Measurements from ENCODE around the gene SH3RF3.
"Not testable (repeated sequence)": the region's sequence is repeated elsewhere in the genome, so short reads cannot be mapped to it uniquely, and the experiment has no call there.

The SH3RF3 gene

DNA sequence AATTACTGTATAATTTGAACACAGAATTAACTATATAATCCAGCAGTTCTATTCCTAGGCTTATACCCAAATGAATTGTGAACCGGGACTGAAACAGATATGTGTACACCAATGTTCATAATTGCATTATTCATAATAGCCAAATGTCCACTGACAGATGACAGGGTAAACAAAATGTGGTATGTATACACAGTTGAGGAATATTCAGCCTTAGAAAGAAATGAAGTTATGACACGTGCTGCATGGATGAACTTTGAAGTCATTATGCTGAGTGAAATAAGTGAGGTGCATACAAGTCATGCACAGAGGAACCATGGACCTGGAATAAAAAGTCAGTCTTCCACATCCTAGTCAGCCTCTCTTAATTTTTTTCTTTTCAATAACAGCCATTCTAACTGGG, 91.9 kb downstream of the SH3RF3 start:
- no peak for DNase-seq

DNA sequence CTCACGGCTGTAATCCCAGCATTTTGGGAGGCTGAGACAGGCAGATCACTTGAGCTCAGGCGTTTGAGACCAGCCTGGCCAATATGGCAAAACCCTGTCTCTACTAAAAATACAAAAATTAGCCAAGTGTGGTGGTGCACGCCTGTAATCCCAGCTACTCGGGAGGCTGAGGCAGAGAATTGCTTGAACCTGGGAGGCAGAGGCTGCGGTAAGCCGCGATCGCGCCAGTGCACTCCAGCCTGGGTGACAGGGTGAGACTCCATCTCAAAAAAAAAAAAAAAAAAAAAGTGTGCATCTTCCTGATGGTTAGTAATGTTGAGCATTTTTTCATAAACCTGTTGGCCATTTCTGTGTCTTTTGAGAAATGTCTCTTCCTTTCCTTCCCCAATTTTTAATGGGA, 92.3 kb downstream of the SH3RF3 start:
- DNase-seq: not testable (repeated sequence)

DNA sequence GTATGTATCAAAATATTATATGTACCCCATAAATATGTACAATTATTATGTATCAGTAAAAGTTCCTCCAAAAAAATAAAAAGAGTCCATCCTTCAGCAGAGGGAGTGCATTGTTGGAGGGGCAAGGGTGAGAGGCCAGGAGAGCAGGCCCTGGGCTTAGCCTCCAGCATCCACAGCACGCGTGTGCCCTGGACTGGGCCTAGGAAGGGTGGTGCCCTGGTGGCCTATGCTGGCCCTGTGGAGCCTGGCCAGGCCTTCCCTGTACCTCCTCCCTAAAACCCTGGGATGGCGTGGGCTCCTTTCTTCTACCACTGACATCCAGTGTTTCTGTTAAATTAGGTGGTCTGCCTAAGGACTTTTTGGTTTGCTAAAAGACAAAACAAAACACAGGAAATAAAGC, 93.4 kb downstream of the SH3RF3 start:
- no peak for DNase-seq

DNA sequence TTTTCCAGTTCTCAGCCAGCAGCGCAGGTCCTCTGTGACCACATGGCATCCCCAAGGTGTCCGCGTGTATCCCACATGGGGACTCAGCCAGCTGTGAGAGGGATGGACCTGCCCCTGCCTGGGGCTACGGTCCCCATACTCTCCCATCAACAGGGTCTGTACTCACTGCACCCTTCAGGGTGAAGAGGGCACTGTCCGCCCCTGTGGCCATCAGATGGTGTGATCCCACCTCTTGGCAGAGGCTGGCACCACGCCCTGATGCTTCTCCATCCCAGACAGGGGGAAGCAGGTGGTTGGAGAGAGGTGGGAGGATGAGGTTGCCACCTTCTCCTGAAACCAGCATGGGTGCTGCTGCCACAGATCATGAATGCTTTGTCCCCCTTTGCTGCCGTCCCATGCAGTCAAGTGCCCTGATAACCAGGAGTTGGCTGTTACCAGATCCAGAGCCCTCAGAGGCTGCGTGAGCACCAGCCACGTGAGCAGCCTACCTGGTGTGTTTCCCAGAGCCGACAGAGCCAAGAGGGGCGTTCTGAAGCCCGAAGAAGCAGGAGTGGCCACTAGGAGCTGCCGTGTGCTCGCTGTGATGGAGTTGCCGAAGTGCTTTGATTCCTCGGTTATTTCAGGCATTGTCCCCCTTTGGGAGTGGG, 93.9 kb downstream of the SH3RF3 start:
- DNase-seq: no peak

DNA sequence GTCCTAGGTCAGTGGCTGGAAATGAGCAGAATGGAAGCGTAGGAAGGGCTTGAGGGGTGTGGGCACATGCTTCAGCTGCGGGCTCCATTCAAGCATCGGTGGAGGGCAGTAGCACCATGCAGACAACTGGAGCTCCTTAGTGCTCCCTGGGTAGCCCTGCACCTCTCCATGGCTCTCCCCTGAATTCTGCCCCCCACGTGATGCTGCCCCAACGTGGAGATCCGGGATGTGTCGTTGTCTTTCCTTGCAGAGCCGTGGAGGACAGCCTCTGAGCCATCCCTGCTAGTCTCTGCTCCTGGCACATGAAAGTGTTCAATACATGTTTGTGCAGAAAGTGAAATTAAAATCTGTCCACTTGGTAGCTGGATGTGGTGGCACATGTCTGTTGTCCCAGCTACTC, 94.5 kb downstream of the SH3RF3 start:
- no peak for DNase-seq

DNA sequence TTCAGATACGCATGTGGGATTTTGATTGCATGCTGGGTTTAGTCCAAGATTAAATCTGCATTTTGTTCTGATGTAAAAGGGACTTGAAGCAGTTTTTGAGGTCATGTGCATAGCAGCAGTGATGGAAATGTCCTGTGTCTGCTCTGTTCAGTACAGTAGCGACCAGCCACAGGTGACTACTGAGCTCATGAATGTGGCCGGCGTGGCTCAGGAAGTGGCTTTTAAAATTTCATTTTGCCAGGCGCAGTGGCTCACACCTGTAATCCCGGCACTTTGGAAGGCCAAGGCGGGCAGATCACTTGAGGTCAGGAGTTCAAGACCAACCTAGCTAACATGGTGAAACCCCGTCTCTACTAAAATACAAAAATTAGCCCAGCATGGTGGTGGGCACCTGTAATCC, 95.3 kb downstream of the SH3RF3 start:
- not testable (repeated sequence) for DNase-seq

DNA sequence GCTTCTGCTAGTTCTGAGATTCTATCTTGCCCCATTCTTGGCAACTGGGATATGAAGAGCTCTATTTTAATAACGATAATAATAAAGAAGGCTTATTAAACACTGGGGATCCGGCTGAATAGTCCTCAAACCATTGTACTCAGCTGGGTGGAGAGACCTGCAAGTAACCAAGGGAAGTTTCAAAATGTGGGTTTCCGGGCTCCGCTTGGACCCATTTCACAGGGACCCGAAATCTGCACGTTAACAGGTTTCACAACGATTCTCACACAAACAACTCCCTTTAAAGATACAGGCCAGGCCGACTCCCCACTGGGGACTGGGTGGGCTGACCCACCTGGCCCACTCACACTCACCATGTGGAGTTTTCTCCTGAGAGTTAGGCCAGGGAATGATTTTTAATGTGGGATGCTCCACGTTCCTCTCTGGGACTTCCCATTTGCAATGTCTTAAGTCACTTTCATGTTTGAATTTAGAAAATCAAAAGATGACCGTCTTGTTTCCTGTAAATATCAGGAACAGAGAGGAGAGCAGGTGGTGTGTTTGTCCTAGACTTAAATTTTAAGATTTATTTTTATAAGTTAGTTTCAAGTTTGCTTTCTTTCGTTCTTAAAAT, 96.3 kb downstream of the SH3RF3 start:
- DNase-seq: no peak

DNA sequence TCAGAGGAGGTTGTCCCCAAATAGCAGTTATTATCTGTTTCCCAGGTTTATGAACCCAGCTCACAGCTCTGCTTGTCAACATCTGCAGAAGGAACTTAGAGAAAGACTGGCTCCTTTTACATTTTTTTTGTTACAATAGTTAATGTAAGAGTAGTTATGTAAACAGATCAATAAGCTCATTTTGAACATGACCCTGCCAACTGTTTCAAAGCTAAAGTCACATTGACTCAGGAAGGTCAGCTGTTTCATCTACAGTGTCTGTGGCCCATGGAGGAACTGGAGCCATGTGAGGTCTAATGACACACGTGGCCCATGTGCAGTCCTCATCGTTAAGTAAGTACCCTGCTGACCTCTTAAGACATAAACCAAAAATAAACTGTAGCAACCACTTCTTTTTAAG, 97.1 kb downstream of the SH3RF3 start:
- no peak for DNase-seq

DNA sequence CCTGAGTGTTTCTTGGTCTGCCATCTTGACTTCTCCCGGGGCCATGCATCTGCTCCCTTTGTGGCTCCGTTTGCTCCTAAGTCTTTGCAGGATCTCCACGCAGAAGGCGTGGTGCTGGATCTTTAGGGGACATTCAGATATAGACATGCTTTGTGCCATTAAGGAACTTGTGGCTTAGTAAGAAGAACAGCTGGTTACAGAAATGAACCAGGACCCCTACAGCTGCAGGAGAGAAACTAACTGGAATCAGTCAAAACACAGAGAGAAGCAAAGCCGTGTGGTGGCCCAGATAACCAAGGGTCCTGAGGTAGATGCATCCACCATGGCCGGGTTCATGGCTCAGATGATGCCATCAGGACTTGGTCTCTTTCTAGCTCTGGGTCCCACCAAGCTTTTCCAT, 97.6 kb downstream of the SH3RF3 start:
- no peak for DNase-seq

DNA sequence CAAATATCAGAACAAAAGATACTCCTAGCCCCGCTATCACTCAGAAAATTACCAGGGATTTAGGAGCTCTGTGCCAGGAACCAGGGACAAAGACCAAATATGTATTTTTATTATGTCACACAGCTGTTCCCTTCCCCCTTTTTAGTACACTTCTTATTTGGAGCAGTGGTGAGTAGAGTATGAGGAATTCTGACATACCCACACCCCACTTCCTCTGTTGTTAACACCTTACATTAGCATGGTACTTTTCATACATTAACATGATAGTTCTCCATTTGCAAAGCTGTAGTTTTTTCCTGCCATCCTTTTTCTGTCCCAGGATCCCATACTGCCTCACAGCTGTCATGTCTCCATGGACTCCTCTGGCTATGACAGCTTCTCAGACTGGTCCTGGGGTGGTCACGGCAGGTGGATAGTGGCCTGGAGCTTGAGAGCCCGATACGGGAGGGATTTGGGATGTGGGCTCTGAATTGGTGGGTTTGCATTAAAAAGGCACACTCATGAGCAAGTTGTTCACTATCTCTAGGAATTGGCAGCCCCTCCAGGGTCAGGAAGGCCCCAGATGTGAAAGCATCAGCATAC, 100.2 kb downstream of the SH3RF3 start:
- no peak for DNase-seq

DNA sequence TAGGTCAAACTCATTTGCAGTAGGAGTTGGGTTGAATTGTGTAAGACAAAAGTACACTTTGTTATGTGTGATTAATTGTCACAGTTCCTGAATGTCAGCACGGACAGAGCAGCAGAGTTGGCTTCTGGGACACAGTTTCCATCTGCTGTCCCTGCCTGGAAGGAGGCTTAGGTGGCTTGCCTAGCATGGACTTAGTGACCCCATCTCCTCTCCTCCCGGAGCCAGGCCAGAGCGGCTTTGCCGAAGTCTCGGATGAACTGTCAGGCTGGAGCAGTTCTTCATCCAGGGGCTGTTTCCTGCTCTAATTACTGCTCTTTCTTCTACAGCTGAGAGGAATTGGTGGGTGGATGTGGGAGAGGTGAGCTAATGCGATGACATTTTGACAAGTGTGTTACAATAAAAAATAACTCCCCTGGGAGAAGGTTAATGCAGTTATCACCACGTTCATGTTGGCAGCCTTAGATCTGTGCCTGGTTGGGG, 102.0 kb downstream of the SH3RF3 start:
- DNase-seq: no peak

DNA sequence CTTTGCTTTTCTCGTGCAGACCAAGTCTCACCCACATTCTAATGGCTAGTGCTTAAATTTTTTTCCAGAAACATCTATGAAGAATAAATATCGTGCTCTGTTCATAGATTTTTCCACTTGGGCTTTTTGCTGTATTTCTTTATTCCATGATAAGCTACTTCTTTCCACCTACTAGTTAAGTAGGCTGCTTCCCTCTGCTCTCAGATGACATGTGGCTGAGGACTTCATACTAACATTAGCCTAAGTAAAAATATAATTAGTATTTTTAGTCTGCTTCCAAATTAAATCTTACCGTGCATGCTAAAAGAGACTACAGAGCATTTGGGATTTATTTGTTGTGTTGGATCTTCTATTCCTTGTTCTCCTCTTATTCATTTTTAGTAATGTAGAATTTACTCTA, 102.4 kb downstream of the SH3RF3 start:
- DNase-seq: no peak

DNA sequence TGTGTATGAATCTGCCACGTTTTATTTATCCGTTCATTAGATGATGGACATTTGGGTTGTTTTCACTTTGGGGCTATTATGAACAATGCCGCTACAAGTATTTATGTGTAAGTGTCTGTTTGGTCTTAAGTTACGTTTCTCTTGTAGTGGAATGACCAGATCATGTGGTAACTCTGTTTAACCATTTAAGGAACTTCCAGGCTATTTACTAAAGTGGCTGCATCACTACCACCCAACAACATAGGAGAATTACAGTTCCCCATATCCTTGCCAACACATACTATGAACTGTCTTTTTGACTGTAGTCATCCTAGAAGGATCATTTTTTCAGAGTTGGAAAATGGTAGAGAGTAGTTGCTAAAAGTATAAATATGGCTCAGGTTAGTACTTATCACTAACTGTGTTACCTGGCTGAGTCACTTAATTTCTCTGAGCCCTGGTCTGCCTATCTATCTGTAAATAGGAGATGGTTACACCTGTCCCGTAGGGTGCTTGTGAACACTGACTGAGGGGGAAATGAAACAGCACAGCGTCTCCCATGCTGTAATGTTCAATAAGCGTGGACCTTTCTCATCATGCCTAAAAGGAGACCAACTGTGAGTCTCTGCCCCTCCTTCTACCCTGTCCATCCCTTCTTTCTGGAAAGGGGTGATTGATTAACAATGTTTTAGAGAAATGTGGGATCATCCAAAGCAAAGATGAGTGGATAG, 103.1 kb downstream of the SH3RF3 start:
- no peak for DNase-seq

DNA sequence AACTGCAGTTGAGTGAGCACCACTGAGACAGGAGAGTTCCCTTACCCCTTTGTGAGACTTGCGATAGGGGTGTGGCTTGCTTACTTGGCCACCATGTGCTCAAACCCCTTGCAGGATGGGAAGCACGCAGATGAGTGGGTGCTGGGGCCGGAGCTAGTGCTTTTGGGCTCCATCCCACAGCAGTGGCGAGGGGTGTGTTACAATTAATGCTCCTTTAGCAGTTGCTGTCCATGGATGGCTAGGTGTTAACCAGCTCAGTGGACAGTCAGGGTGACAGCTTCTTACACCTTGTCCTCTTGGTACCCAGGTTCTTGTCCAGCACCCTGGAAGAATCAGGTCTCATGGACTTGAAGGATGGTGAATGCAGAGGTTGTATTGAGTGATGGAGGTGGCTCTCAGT, 103.9 kb downstream of the SH3RF3 start:
- no peak for DNase-seq

DNA sequence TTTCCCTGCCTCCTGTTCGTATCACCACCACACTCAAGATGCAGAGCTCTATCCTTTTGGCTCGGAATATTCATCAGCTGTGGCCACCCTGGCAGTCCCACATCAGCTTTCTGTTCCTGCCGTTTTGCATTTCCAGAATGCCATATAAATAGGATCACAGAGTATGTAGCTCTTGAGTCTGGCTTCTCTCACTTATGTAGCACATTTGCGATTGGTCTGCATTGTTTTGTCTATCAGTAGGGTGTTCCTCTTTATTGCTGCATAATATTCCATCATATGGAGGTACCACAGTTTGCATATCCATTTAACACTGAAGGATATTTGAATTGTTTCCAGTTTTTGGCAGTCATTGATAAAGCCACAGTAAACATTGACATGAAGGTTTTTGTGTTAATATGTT, 104.6 kb downstream of the SH3RF3 start:
- no peak for DNase-seq

DNA sequence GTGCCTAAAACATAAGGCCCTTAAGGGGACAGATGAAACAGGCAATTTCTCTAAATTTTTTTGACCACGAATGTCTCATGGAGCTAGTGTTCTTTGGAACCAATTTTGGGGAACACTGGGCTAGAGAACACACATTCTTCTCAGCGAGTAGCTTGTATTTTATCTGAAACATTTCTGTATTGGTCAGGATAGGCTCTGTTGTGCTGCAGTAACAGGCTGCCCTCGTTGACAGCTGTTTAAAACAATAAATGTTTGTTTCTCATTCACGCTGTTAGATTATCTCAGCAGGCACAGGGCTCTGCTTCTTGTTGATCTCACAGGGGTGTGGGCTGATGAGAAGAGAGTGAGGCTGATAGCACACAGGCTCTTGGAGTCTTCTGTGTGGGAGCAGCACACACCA, 105.3 kb downstream of the SH3RF3 start:
- DNase-seq: no peak

DNA sequence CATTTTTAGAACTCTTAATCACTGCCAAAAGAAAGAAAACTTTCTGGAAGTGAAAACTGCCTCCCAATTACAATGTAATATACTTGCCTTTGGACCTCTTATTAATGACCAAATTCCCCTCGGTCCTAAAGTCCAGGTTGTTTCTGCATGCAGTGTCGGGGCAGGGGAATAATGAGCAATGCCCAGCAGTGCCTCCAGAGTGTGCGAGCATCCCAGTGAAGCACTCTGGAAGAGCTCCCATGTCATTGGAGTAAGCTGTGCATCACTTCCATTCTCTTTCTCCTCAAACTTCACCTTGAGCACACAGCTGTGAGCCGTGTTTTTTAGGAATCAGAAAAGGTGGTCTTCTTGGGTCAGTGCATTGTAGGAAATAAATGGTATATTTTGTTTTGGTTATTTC, 107.1 kb downstream of the SH3RF3 start:
- no peak for DNase-seq

DNA sequence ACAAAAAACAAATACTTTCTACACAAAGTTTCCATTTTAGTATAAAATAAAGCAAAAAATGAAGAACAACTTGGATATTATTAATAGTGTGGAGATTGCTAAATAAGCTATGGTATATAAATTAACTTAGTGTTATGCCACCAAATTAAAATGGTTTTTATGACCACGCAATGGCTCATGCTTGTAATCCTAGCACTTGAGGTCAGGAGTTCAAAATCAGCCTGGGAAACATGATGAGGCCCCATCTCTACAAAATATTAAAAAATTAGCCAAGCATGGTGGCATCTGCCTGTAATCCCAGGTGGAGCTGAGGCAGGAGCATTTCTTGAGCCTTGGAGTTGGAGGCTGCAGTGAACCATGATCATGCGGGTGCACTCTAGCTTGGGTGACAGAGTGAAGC, 108.8 kb downstream of the SH3RF3 start:
- DNase-seq: no peak

DNA sequence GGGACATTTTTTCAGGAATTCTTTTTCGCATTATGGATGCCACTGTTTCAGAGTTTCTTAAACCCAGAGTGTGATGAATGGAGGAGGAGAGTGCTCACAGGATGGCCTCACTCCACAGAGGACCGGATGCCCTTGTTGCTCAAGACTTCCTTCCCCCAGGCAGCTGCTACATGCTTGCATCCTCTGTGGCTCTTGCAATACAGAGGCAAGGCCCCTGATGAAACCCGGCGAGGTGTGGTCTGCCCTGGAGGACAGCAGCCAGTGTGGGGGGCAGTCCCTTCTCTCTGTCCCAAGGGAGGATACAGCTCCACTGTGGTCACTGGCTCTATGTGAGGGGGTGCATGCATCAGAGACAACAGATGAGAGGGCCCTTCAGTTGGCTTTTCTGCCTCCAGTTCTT, 109.6 kb downstream of the SH3RF3 start:
- DNase-seq: peak; percentile 82

DNA sequence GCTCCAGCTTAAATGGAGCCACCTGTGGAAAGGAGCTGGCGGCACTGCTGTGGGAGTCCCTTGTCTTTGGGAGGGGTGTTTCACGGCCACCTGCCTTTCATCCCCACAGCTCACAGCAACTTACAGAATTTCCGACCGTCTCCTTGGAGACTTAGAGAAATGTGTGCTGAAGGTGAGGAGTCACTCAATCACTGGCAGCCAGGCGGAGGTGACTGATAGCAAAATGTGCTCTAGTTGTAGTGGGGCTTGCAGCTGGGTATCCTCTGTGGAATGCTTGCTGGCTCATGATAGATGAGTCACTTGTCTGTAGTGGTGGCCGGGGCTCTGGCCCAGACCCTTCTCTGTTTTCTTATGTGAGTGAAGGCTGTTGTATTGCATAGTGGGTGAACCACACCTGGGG, 110.7 kb downstream of the SH3RF3 start:
- peak; percentile 69 for DNase-seq

DNA sequence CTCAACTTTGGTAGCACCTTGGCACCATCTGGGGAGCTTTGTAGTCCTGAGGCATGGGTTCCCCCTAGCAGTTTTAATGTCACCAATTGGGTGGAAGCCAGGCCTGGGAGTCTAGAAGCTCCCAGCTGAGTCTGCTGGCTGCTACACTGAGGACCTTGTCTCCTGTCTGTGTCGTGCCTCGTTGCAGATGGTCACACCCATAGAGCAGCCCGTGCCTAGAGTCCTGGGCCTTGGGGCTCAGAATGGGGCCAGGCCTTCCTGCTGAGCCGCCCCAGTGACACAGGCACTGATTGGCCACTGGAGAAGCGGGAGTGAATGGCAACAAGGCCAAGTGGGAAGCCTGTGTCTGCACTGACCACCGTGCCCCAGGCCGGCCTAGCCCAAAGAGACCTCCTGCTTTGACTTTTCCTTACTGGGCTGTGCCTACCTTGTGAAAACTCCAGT, 113.2 kb downstream of the SH3RF3 start:
- DNase-seq: peak; percentile 33

DNA sequence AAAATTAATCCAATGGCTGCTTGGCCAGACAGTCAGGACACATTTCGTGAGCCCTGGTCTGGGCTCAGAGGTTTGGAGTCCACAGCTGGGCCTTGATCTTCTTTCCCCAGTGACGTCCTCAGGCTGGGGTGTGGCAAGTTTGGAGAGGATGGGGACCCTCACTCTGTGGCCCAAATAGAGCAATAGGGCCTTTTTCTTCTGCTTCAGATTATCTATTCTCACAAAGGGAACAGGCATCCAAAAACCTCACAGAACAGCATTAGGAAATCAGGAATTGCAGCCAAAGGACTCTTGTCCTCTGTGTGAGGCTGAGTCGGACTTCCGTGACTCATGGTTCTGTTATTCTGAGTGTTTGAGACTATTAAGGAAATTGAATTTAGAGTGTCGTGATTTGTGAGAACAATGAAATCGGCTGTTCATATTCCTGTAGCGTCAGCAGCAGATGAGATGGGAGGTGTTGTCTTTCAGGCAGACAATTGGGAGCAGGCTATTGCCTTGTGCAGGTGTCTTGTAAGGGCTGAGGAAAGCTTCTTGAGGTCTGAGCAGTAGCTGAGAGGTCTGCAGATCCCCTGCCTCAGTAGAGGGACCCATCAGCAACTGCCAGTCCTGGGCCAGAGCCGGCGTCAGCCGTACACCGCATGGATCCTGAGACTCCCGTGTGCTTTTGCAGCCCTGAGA, 113.8 kb downstream of the SH3RF3 start:
- DNase-seq: peak; percentile 91

All from fibroblast of skin of scalp (primary cell).